ENCODE results near the gene SRPK1. TPM values are rescaled to one million over a fixed set of nuclear protein-coding genes. Genes with fewer than 3 reads are reported as not detected.
A peak's percentile ranks its signal among the peaks of the same experiment; 100 is the strongest.

SRPK1 gene
- total RNA-seq, 1 donor: 36.6 TPM

GRCh38 chr6:35907750-35908149 is 13.1 kb downstream of the SRPK1 start:
- peaks cover 3% of the 10 kb centered on the region for H4K20me1 ChIP-seq (ENCODE audit: insufficient read depth, low read length)
- H2AFZ ChIP-seq (ENCODE audit: low read length): no peak overlapping the region
- H3K9me3 ChIP-seq (ENCODE audit: low read depth, low read length): peaks cover 2% of the 10 kb centered on the region
- H3K27ac ChIP-seq (ENCODE audit: low read depth, low read length): no peak overlapping the region
- H3K4me1 ChIP-seq (ENCODE audit: insufficient read depth, low read length): peaks cover 18% of the 10 kb centered on the region
- TF ChIP-seq CTCF (IDR thresholded peaks at IDR 0.05; ENCODE audit: extremely low read depth, low read depth, low read length): no peak
- DNase-seq (ENCODE audit: insufficient read length, low spot score, missing footprints): no peak
- peaks cover 19% of the 10 kb centered on the region for H3K36me3 ChIP-seq (ENCODE audit: insufficient read depth, low read length)
- H3K79me2 ChIP-seq (ENCODE audit: insufficient read depth, low read length): peaks cover 82% of the 10 kb centered on the region
- H3K4me2 ChIP-seq (ENCODE audit: insufficient read depth, low read length): no peak overlapping the region
- no peak overlapping the region for H3K4me3 ChIP-seq (ENCODE audit: insufficient read depth, low read length)
- H3K27me3 ChIP-seq (ENCODE audit: insufficient read depth, low read length): no peaks in the 10 kb centered on the region

GRCh38 chr6:35906499-35906846 is 14.4 kb downstream of the SRPK1 start:
- H3K36me3 ChIP-seq (ENCODE audit: insufficient read depth, low read length): peaks cover 15% of the 10 kb centered on the region
- H3K4me2 ChIP-seq (ENCODE audit: insufficient read depth, low read length): no peak overlapping the region
- no peaks in the 10 kb centered on the region for H3K27me3 ChIP-seq (ENCODE audit: insufficient read depth, low read length)
- TF ChIP-seq CTCF (IDR thresholded peaks at IDR 0.05; ENCODE audit: extremely low read depth, low read depth, low read length): no peak
- peak overlapping the region; percentile 19 for H3K27ac ChIP-seq (ENCODE audit: low read depth, low read length)
- H3K4me1 ChIP-seq (ENCODE audit: insufficient read depth, low read length): peaks cover 11% of the 10 kb centered on the region
- no peak overlapping the region for H3K4me3 ChIP-seq (ENCODE audit: insufficient read depth, low read length)
- no peaks in the 10 kb centered on the region for H4K20me1 ChIP-seq (ENCODE audit: insufficient read depth, low read length)
- H3K79me2 ChIP-seq (ENCODE audit: insufficient read depth, low read length): peaks cover 82% of the 10 kb centered on the region
- peaks cover 2% of the 10 kb centered on the region for H3K9me3 ChIP-seq (ENCODE audit: low read depth, low read length)
- H2AFZ ChIP-seq (ENCODE audit: low read length): no peak overlapping the region
- no peak for DNase-seq (ENCODE audit: insufficient read length, low spot score, missing footprints)

GRCh38 chr6:35905841-35906498 is 14.9 kb downstream of the SRPK1 start:
- Histone ChIP-seq H3K79me2 (ENCODE audit: insufficient read depth, low read length) (peaks cover 84% of the 10 kb centered on the region), H3K36me3 (ENCODE audit: insufficient read depth, low read length) (peaks cover 15% of the 10 kb centered on the region), H3K27me3 (ENCODE audit: insufficient read depth, low read length) (no peaks in the 10 kb centered on the region), H3K27ac (ENCODE audit: low read depth, low read length) (no peak overlapping the region), H2AFZ (ENCODE audit: low read length) (no peak overlapping the region), H3K4me1 (ENCODE audit: insufficient read depth, low read length) (peaks cover 11% of the 10 kb centered on the region), H3K9me3 (ENCODE audit: low read depth, low read length) (peaks cover 2% of the 10 kb centered on the region), H3K4me2 (ENCODE audit: insufficient read depth, low read length) (no peak overlapping the region), H3K4me3 (ENCODE audit: insufficient read depth, low read length) (no peak overlapping the region), H4K20me1 (ENCODE audit: insufficient read depth, low read length) (no peaks in the 10 kb centered on the region)
- no peak for TF ChIP-seq CTCF (IDR thresholded peaks at IDR 0.05; ENCODE audit: extremely low read depth, low read depth, low read length)
- no peak for DNase-seq (ENCODE audit: insufficient read length, low spot score, missing footprints)

- H3K79me2 ChIP-seq (ENCODE audit: insufficient read depth, low read length): peaks cover 84% of the 10 kb centered on the region
- DNase-seq (ENCODE audit: insufficient read length, low spot score, missing footprints): peak; percentile 55
- H2AFZ ChIP-seq (ENCODE audit: low read length): no peak overlapping the region
- H4K20me1 ChIP-seq (ENCODE audit: insufficient read depth, low read length): no peaks in the 10 kb centered on the region
- peaks cover 11% of the 10 kb centered on the region for H3K4me1 ChIP-seq (ENCODE audit: insufficient read depth, low read length)
- H3K9me3 ChIP-seq (ENCODE audit: low read depth, low read length): no peaks in the 10 kb centered on the region
- peaks cover 9% of the 10 kb centered on the region for H3K36me3 ChIP-seq (ENCODE audit: insufficient read depth, low read length)
- no peaks in the 10 kb centered on the region for H3K27me3 ChIP-seq (ENCODE audit: insufficient read depth, low read length)
- H3K4me3 ChIP-seq (ENCODE audit: insufficient read depth, low read length): no peak overlapping the region
- no peak overlapping the region for H3K4me2 ChIP-seq (ENCODE audit: insufficient read depth, low read length)
- no peak overlapping the region for H3K27ac ChIP-seq (ENCODE audit: low read depth, low read length)
- no peak for TF ChIP-seq CTCF (IDR thresholded peaks at IDR 0.05; ENCODE audit: extremely low read depth, low read depth, low read length)
Observed at GRCh38 chr6:35905141-35905785, 15.6 kb downstream of the SRPK1 start.

Measured in osteoblast (primary cell).